H9 (cell line): ENCODE results near the gene LRMDA. TPM values are rescaled to one million over a fixed set of nuclear protein-coding genes. Genes with fewer than 3 reads are reported as not detected.

Experiments used
- DNase-seq: peaks from one replicate; pipeline ENCODE4 v3.0.0-alpha.2; 2017
- H2AFZ ChIP-seq: one replicate; pipeline ENCODE4 v1.6.1; 2013; ENCODE audit warnings: mild to moderate bottlenecking, low read length, control low read depth, moderate library complexity
- H2AK5ac ChIP-seq: 2 replicates; pipeline ENCODE4 v1.6.1; 2013; ENCODE audit warnings: low read length, control low read depth, mixed read lengths; ENCODE audit not compliant: insufficient read length
- H2BK120ac ChIP-seq: one replicate; pipeline ENCODE4 v1.6.1; 2013; ENCODE audit warnings: low read depth, mild to moderate bottlenecking, low read length, control low read depth, inconsistent platforms; ENCODE audit not compliant: poor library complexity, severe bottlenecking
- H2BK12ac ChIP-seq: 2 replicates; pipeline ENCODE4 v1.6.1; 2013; ENCODE audit warnings: low read length, control low read depth, mixed read lengths, low read depth; ENCODE audit not compliant: insufficient read length
- H2BK15ac ChIP-seq: 2 replicates; pipeline ENCODE4 v1.6.1; 2013; ENCODE audit warnings: low read depth, low read length, control low read depth
- H2BK20ac ChIP-seq: one replicate; pipeline ENCODE4 v1.6.1; 2013; ENCODE audit warnings: low read depth, mild to moderate bottlenecking, low read length, control low read depth, inconsistent platforms; ENCODE audit not compliant: poor library complexity, severe bottlenecking
- H2BK5ac ChIP-seq: 2 replicates; pipeline ENCODE4 v1.6.1; 2013; ENCODE audit warnings: low read length, control low read depth, mixed read lengths; ENCODE audit not compliant: insufficient read length
- H3K14ac ChIP-seq: 2 replicates; pipeline ENCODE4 v1.6.1; 2013; ENCODE audit warnings: low read length, control low read depth; ENCODE audit not compliant: insufficient read depth
- H3K18ac ChIP-seq: 2 replicates; pipeline ENCODE4 v1.6.1; 2013; ENCODE audit warnings: low read depth, mild to moderate bottlenecking, mixed read lengths, low read length, control low read depth; ENCODE audit not compliant: insufficient read length
- H3K23ac ChIP-seq: 2 replicates; pipeline ENCODE4 v1.6.1; 2013; ENCODE audit warnings: low read length, control low read depth, mixed read lengths, low read depth; ENCODE audit not compliant: insufficient read length
- H3K23me2 ChIP-seq: 2 replicates; pipeline ENCODE4 v1.6.1; 2013; ENCODE audit warnings: low read depth, mild to moderate bottlenecking, mixed read lengths, low read length, control low read depth; ENCODE audit not compliant: insufficient read length, poor library complexity, severe bottlenecking
- H3K27ac ChIP-seq: 2 replicates; pipeline ENCODE4 v1.5.1; 2013; ENCODE audit warnings: low read length, control low read depth, mixed read lengths, low read depth; ENCODE audit not compliant: insufficient read length
- H3K27me3 ChIP-seq: 2 replicates; pipeline ENCODE4 v1.6.1; 2013; ENCODE audit warnings: low read length, control low read depth, inconsistent platforms; ENCODE audit not compliant: insufficient read depth
- H3K4ac ChIP-seq: 2 replicates; pipeline ENCODE4 v1.6.1; 2013; ENCODE audit warnings: low read depth, mild to moderate bottlenecking, control low read depth, inconsistent platforms, low read length, moderate library complexity
- H3K4me1 ChIP-seq: 2 replicates; pipeline ENCODE4 v1.6.1; 2013; ENCODE audit warnings: low read length, control low read depth, inconsistent platforms; ENCODE audit not compliant: insufficient read depth
- H3K4me2 ChIP-seq: 2 replicates; pipeline ENCODE4 v1.6.1; 2013; ENCODE audit warnings: low read length, control low read depth, mixed read lengths; ENCODE audit not compliant: insufficient read length, insufficient read depth
- H3K56ac ChIP-seq: 2 replicates; pipeline ENCODE4 v1.6.1; 2013; ENCODE audit warnings: low read depth, mild to moderate bottlenecking, mixed read lengths, low read length, control low read depth; ENCODE audit not compliant: insufficient read length
- H3K79me1 ChIP-seq: 2 replicates; pipeline ENCODE4 v1.6.1; 2013; ENCODE audit warnings: low read depth, mild to moderate bottlenecking, moderate library complexity, low read length, control low read depth, inconsistent platforms; ENCODE audit not compliant: insufficient read depth, poor library complexity, severe bottlenecking
- H3K79me2 ChIP-seq: 2 replicates; pipeline ENCODE4 v1.6.1; 2013; ENCODE audit warnings: low read length, control low read depth, inconsistent platforms; ENCODE audit not compliant: insufficient read depth
- H3K9ac ChIP-seq: 2 replicates; pipeline ENCODE4 v1.6.1; 2013; ENCODE audit warnings: low read length, control low read depth, mixed read lengths; ENCODE audit not compliant: insufficient read length; ENCODE audit errors: extremely low read depth
- H3K9me3 ChIP-seq: one replicate; pipeline ENCODE4 v1.6.1; 2013; ENCODE audit warnings: low read depth, low read length, inconsistent platforms; ENCODE audit not compliant: control insufficient read depth
- H3T11ph ChIP-seq: one replicate; pipeline ENCODE4 v1.6.1; 2013; ENCODE audit warnings: mild to moderate bottlenecking, low read length, control low read depth, inconsistent platforms
- H4K20me1 ChIP-seq: one replicate; pipeline ENCODE4 v1.6.1; 2013; ENCODE audit not compliant: control insufficient read depth, insufficient read length, insufficient read depth
- H4K5ac ChIP-seq: 2 replicates; pipeline ENCODE4 v1.6.1; 2013; ENCODE audit warnings: low read depth, mild to moderate bottlenecking, mixed read lengths, low read length, control low read depth; ENCODE audit not compliant: insufficient read length
- H4K8ac ChIP-seq: replicated peaks from 2 replicates; pipeline ENCODE4 v1.6.1; 2013; ENCODE audit warnings: low read length, control low read depth, mixed read lengths, low read depth; ENCODE audit not compliant: insufficient read length
- H4K91ac ChIP-seq: 2 replicates; pipeline ENCODE4 v1.6.1; 2013; ENCODE audit warnings: low read depth, mild to moderate bottlenecking, moderate library complexity, mixed read lengths, low read length, control low read depth; ENCODE audit not compliant: insufficient read length
- H3K27ac Mint-ChIP-seq, 3 experiments: 2 replicates in 2 of 3; 3 replicates in 1 of 3; pipeline ENCODE4 v1.8.0; 2020 to 2021; ENCODE audit warnings: mixed read lengths in 3 of 3, mild to moderate bottlenecking in 1 of 3, moderate library complexity in 1 of 3
- H3K27me3 Mint-ChIP-seq: 2 replicates; pipeline ENCODE4 v1.8.0; 2021; ENCODE audit warnings: low read depth, mild to moderate bottlenecking, moderate library complexity, mixed read lengths
- H3K36me3 Mint-ChIP-seq, 3 experiments: 2 replicates in 2 of 3; 3 replicates in 1 of 3; pipeline ENCODE4 v1.8.0; 2020 to 2021; ENCODE audit warnings: low read depth in 3 of 3, mixed read lengths in 3 of 3; ENCODE audit not compliant: insufficient read depth in 1 of 3
- H3K4me1 Mint-ChIP-seq, 2 experiments: 2 replicates each; pipeline ENCODE4 v1.8.0; 2020; ENCODE audit warnings: mixed read lengths in 2 of 2
- H3K4me3 Mint-ChIP-seq, 2 experiments: 2 replicates in 1 of 2; 3 replicates in 1 of 2; pipeline ENCODE4 v1.8.0; 2020 to 2021; ENCODE audit warnings: mild to moderate bottlenecking in 2 of 2, mixed read lengths in 2 of 2, moderate library complexity in 1 of 2
- H3K9me3 Mint-ChIP-seq, 2 experiments: 2 replicates in 1 of 2; 3 replicates in 1 of 2; pipeline ENCODE4 v1.8.0; 2020; ENCODE audit warnings: mild to moderate bottlenecking in 2 of 2, mixed read lengths in 2 of 2, moderate library complexity in 1 of 2
- WGBS: extraction: QIAGEN DNeasy Blood & Tissue Kit; methylation state at CpG from one replicate; pipeline ENCODE4 v1.1.7; 2013; ENCODE audit warnings: missing lambda C conversion rate, low lambda C conversion rate, mixed read lengths; ENCODE audit not compliant: insufficient read length; ENCODE audit errors: extremely low coverage; 5-methylcytosine and 5-hydroxymethylcytosine counted together
- total RNA-seq: library from RNA; stranded (reverse); gene quantifications from 2 replicates; pipeline ENCODE4 v1.2.1, GENCODE V29; 2021
- TF ChIP-seq, protein P1 (sequence below): fragments of 200-600 bp; sonication (generic); conservative IDR thresholded peaks from 3 replicates; pipeline ENCODE4 v1.8.0; 2021; ENCODE audit warnings: antibody characterized with exemption, mild to moderate bottlenecking

The LRMDA gene
- total RNA-seq, 1 experiment from 2014 or later = 1.8 TPM

DNA sequence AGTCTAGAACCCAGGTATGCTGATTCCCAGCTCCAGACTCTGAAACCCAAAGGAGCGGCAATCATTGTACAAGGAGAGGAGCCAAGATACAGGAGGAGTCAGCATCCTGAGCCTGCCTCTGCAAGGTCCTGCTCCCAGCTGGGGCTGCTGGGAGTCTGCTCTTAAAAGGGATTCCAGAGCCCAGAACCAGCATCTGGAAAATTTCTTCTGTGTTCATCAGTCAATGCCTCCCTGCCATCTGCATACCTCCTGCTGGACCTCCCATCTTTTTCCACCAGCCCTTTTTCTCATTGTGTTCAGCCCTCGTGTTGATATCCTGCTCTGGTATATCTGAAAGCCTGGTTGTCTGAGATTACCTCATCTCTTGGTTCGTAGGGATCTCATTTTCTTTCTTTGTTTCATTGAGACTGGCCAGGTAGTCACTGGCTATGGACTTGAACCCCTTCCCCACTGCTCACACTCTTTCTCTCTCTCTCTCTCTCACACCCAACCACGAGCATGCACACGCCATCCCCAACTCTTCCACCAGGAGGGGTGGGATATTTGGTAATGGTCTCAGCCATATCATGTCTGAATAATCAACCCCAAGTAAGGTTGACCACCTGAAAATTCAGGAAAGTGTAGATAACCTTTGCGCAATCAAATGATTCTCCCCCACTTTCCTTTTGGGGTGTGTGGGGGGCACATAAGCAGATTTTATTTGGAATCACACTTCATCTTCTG lies 608.8 kb downstream of the LRMDA start:
- peaks cover 15% of the 10 kb centered on the region for H3K27me3 Mint-ChIP-seq
- Histone ChIP-seq H3K4me1 (no peaks in the 10 kb centered on the region), H3K14ac (no peak overlapping the region), H2BK15ac (no peak overlapping the region), H3K4me2 (no peak overlapping the region), H3T11ph (no peak overlapping the region), H3K27me3 (no peaks in the 10 kb centered on the region), H3K79me1 (no peaks in the 10 kb centered on the region), H3K4ac (no peak overlapping the region), H2AK5ac (no peak overlapping the region), H2BK20ac (no peak overlapping the region), H3K23me2 (no peaks in the 10 kb centered on the region), H3K18ac (no peak overlapping the region), H4K8ac (no peak overlapping the region), H3K56ac (no peak overlapping the region), H4K5ac (no peak overlapping the region), H4K91ac (no peak overlapping the region), H3K79me2 (no peaks in the 10 kb centered on the region), H3K9me3 (no peaks in the 10 kb centered on the region), H3K23ac (no peak overlapping the region), H2BK12ac (no peak overlapping the region), H4K20me1 (no peaks in the 10 kb centered on the region), H2BK120ac (no peak overlapping the region), H3K27ac (no peak overlapping the region), H3K9ac (no peak overlapping the region), H2BK5ac (no peak overlapping the region), H2AFZ (no peak overlapping the region)
- TF ChIP-seq, protein P1, sequence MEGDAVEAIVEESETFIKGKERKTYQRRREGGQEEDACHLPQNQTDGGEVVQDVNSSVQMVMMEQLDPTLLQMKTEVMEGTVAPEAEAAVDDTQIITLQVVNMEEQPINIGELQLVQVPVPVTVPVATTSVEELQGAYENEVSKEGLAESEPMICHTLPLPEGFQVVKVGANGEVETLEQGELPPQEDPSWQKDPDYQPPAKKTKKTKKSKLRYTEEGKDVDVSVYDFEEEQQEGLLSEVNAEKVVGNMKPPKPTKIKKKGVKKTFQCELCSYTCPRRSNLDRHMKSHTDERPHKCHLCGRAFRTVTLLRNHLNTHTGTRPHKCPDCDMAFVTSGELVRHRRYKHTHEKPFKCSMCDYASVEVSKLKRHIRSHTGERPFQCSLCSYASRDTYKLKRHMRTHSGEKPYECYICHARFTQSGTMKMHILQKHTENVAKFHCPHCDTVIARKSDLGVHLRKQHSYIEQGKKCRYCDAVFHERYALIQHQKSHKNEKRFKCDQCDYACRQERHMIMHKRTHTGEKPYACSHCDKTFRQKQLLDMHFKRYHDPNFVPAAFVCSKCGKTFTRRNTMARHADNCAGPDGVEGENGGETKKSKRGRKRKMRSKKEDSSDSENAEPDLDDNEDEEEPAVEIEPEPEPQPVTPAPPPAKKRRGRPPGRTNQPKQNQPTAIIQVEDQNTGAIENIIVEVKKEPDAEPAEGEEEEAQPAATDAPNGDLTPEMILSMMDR = peak; percentile 60
- peaks cover 11 to 13% of the 10 kb centered on the region in 2 experiments for H3K9me3 Mint-ChIP-seq
- DNase-seq = no peak
- peak overlapping the region in 1 of 3 experiments; percentile 24; a peak in 1 of 7 replicates for H3K27ac Mint-ChIP-seq
- WGBS = no CpG with 5 or more reads among the region's 6 CpGs
- H3K4me3 Mint-ChIP-seq = no peak overlapping the region
- peaks cover 3 to 8% of the 10 kb centered on the region in 2 experiments; a peak in 3 of 4 replicates for H3K4me1 Mint-ChIP-seq
- peaks cover 4 to 12% (median 10%) of the 10 kb centered on the region in 3 experiments; a peak in 5 of 7 replicates for H3K36me3 Mint-ChIP-seq
